Inflammatory macrophage treated with lipopolysaccharide for 4 hours (primary cell): ENCODE results near the gene SP6.

Source experiments
- DNase-seq: peaks from one replicate; pipeline ENCODE4 v3.0.0-alpha.2; 2020

Gene SP6

DNA sequence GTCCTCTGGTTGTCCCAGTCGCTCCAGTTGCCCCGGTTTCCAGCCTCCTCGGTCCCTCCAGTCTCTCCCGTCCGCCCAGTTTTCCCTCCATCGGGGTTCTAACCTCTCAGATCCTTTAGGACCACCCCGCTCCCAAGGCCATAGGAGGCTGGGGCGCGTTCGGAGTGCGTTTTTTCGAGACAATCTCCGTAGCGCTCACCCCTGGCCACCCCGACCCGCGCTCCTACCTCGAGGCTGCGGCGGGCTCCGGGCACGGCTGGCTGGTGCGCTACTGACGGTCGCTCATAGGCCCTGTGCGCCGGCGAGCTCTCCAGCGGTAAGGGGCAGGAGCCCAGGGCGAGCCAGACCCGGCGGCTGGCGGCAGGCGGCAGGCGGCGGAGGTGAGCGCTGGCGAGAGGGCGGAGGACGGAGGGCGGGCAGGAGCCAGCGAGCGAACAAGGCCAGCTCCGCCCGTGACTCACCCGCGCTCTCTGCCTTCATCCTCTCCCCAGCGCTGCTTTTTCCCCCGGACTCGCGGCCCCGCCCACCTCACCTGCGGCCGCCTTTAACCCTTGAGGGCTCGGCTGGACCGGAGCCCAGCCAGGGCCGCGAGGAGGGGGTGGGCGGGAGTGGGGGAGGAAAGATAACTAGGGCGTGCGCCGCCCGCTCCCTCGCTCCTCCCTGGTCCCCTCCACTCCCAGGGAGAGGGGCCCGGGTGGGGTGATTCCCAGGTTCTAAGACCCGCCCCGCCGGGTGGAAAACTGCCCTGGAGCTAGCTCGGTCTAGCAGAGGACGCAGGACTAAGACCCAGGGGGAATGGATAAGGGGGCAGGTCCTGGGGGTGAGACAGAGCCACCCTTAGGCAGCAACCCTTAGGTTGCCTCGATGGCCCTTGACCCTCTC, at the start of gene SP6:
Gene SP6 (minus strand): TSS at position 472 of the 882 bp plus-strand sequence. CDS start 2,734 bp downstream, outside the sequence.
- no peak for DNase-seq

DNA sequence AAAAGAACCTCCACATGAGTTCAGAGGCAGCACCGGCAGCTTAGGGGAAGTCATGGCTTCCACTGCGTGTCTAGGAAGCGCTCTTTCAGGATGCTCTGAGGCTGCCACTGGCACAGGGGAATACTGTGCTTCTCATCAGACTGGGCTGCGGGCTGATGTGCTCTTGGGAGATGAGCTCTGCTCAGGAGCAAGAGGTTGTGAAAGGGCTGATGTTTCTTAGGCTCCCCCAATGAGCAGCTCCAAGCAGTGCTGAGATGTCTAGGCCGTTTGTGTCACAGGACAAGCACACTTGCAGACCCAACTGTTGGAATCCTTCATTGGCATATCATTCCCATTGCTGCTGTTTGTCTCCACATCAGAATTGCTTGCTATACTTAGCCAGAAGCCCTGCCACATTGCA, 48.7 kb upstream of the SP6 start:
- no peak for DNase-seq

DNA sequence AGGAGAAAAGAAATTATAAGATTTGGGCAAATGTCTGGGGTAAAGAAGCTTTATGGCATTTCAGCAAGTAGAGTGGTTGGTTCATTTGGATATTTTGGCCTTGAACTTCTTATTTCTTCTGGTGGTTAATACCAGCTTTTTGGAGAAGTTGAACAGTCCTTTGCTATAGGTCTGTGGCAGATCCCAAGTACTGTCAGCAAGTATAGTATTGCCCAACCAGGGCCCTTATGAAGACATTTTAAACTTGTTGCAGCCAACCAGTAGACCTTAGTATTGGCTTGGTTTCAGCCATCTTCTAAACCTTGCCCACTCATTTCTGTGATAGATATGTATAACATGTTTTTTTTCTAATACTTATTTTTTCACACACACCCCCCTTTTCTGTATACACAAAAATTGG, 47.3 kb upstream of the SP6 start:
- DNase-seq = peak; percentile 77

DNA sequence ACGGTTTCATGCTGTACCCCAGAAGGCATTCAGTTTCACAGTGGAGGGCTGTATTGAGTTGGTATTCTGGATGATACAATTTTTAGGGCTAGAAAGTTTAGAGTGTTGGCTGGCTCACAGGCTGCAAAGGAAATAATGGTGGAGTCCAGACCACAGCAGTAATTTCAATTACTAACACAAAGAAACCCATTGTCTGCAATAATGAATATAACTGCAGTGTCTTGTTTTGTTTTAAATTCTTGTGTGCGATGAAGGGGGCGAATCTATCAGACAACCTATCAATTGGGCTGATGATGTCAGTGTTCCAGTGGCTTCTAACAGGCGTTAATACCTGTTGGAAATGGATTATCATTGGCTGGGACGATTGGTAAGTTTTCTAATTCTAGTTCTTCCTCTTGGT, 46.6 kb upstream of the SP6 start:
- no peak for DNase-seq

DNA sequence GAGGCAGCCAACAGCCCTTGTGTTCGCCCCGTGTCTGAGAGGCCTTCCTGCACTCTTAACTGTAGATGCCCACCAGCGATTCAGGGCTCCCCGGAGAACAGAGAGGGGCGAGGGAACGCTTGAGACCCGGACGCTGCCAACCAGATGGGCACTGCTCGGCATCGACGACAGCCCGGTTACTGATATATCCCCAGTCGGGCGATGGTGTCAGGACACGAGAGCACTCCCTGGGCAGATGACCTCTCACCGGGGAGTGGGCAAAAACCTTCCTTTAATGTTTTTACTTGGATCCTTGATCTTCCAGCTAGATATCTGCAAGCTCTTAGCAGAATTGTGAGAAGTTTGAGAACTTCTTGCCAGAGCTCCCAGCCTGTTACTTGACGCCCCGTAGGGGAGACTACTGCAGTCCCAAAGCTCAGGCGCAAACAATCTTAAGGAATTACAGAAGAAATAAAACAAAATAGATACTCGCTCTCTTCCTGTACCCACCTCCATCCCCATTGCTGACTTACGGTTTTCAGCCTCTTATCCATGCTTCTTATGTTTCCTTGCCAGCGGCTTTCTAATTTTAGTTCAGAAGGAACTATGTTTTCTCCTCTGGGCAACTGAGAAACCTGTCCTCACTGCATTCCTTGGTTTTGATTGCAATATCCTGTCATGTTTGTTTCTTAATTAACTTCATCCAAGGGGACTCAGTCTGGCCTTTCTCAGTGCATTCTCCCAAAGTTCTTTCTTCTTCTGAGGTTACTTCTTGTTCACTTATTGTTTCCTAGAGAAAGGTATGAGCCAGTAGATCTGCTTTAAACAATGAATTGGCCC, 45.9 kb upstream of the SP6 start:
- no peak for DNase-seq

DNA sequence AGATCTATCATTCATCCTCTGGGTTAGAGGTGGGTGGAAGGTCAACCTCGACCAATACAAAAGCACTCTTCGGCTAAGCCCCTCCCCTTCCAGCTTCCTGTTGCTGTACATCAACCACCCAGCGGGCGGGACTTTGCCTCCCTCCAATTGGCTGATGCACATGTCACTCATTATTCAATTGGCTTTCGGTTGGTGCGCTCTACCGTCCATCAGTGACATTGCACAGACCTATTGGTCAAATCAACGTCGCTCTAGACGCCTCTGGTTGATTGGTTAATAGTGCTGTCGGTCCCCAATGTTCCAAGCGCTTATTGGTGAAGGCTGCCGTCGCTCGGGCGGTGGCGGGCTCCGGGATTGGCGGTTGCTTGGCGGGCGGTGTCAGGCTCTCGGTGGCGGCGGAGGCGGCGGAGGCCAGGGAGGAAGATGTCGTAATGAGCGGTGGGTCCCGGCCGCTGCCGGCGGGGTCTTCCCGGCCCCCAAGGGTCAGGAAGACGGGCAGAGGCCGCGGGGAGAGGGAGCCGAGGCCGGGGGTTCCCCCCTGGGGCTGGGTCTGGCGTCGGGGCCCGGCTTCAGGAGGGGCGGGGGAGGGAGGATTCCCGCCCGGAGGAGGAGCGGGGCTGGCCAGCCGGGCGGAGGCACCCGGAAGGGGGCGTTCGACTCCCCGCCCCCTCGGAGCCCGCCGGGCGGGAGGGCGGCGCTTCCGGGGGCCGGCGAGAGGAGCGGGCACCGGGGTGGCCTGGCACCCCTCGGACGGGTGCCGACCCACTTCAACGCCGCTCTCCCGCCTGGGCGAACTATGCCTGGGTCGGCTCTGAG, 45.1 kb upstream of the SP6 start, which contains the start of gene SP2:
Gene SP2 (plus strand): TSS at position 381 of the 816 bp plus-strand sequence. CDS start 51 bp downstream, at position 432.
- DNase-seq = peak; percentile 100

DNA sequence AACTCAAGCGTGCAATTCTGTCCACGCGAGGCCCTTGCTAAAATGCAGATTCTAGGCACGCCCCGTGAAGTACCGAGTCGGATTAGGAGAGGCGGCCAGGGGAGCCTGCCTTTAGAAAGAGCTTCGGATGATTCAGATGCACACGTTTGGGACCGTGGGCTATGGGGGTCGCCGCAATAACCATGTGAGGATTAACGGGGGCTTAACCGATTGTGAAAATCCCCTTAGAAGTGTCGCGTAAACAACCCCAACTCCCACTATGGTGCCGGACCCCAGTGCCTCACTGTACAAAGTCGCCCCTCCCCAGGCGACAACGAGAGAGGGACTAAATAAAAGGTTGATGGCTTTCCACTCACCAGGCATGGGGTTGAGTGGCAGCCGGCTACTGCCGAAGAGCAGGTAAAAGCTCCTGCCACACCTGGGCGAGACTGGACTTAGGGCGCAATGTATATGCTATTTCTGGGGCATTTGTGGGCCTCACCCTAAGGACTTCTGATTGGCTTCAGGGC, 44.4 kb upstream of the SP6 start:
- peak; percentile 45 for DNase-seq

DNA sequence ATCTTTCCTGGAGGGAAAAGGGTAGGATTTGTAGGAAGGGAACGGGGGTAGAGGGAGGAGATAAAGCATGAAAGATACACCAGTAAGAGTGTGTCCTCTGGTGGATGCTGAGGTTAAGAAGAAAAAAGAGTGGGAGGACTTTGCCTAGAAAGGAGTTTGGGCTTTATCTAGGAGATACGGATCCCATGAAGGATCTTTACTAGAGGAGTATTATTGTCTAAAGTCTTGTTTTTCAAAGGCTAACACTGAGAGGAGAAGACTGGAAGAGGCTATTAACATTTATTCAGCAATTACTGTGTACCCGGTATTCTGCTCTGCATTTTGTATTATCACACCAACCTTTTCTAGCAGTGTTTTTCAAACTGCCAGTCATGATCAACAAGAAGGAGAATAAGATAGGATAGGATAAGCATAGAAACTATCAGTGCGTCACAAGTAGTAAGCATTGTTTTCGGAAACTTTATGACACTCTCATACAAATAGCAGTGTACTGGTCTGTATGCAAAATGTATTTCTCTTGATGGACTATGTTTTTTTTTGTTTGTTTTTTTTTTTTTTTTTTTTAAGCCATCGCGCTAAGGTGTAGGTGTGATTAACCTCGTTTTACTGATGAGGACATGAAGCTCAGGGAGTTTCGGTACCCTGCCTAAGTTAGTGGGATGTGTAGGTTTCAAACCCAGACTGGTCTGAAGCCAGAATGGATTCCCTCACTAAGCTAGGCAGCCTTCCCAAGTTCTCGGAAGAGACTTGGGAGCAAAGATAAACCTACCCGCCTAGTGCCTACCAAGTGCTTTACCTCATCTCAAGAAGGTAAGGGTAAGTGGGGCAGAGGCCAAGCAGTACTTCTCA, 43.8 kb upstream of the SP6 start:
- no peak for DNase-seq

DNA sequence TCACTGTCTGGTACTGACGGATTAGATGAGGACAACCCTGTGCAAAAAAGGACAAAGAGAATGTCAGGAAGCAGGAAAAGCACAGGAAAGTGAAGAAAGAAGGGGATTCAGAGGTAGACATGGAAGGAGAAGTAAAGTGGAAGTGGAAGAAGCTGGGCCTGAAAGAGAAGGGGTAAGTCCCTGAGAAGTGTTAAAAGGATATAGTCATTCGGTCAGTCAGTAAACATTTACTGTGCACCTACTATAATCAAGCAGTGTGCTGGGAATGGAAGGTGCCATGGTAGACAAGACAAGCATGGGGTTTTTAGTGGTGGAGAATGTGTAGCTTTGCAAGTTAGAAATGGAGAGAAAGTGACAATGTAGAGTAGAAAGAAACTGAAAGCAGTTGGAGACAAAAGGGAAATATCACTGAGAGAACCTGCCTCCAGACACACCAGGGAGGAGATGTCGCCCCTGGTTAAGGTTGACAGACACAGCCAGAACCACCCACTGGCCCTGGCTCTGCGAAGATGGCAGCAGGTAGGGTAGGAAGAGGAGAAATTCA, 40.7 kb upstream of the SP6 start:
- no peak for DNase-seq

DNA sequence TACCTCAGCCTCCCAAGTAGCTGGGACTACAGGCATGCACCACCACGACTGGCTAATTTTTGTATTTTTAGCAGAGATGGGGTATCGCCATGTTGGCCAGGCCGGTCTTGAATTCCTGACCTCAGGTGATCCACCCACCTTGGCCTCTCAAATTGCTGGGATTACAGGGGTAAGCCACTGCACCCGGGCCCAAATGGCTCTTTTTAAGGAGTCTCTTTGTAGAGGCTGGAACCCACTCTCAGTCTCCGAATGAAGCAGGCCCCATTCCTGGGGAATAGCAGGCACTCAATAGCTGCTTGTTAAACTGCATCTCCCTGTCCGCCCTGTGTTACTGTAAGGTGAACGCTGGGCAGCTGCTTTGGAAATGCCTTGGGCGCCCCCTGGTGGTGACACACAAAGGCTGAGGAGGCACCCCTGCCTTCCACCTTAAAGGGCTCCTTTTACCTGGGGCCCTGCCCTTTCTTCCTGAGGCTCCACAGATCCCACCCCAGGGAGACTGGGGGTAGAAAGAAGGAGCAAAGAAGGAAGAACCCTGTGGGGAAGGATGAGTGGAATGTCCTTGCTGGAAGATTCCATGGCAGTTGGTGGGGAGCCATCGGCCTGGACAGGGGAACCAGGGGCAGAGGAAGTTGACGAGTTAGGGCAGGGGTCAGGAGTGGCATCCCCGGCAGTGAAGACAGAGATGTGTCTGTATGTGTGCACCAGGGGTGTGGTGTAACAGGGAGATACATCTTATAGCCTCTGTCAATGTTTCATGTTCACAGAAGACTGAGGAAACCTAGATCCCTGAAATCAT, 39.0 kb upstream of the SP6 start:
- DNase-seq = peak; percentile 75

DNA sequence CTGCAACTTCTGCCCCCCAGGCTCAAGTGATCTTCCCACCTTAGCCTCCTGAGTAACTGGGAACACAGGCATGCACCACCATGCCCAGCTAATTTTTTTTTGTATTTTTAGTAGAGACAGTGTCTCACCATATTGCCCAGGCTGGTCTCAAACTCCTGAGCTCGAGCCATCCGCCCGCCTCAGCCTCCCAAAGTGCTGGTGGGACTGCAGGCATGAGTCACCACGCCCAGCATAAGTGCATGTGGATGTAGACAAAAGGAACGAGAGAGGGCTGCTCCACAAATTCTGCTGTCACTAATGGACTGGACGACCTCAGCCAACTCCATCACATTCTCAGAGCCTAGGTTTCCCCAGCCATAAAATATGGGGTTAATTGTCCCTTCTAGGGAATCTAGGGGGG, 37.3 kb upstream of the SP6 start:
- no peak for DNase-seq

DNA sequence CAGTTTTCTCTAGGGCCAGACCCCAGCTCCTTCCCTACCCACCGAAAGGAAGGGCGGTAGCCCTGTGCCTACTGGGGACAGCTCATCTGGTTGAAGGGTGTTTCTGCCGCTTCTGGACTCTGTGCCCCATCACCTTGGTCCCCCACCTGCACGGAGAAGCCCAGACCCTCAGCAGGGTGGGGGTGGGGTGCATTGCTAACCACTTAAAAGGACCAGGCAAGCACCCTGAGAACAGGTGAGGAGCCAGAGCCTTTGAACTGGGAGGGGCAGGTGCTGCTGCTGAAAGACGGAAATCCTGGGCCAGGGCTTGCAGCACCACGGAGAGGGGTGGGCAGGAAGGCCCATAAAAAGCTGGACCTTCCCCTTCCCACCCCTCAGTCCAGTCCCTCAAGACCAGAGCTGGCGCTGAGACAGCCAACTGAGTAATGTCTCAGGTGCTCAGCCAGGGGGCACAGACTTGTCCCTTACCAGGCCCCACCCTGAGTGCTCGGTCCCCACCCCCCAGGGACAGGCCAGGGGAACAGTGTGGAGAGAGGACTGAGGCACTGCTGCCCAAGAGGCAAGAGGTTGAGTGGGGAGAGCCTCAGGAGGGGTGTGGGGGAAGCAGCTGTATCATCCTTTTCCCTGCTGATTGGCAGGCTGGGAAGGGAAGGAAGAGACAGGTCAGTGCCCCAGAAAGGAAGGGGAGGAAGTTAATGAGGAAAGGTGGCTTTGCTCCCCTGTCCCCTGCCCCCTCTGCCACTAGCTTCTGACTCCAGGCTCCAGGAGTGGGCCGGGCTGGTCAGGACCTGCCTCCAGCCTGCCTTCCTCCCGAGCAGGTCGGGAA, 34.2 kb upstream of the SP6 start:
- no peak for DNase-seq

DNA sequence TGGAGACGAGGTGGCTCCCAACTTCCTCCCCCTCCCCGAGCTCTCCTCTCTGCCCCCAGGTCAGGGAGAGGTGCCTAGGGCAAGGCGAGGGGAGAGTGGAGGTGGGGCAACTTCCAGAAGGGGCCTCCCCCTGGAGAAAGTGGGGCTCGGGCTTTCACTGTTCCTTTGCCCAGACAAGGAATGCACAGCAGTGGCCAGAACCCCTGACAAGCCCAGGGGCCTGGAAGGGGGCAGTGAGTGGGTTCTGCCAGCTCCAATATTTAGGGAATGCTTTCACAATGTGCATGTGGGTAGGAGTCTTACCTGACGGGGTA, 33.4 kb upstream of the SP6 start:
- no peak for DNase-seq

DNA sequence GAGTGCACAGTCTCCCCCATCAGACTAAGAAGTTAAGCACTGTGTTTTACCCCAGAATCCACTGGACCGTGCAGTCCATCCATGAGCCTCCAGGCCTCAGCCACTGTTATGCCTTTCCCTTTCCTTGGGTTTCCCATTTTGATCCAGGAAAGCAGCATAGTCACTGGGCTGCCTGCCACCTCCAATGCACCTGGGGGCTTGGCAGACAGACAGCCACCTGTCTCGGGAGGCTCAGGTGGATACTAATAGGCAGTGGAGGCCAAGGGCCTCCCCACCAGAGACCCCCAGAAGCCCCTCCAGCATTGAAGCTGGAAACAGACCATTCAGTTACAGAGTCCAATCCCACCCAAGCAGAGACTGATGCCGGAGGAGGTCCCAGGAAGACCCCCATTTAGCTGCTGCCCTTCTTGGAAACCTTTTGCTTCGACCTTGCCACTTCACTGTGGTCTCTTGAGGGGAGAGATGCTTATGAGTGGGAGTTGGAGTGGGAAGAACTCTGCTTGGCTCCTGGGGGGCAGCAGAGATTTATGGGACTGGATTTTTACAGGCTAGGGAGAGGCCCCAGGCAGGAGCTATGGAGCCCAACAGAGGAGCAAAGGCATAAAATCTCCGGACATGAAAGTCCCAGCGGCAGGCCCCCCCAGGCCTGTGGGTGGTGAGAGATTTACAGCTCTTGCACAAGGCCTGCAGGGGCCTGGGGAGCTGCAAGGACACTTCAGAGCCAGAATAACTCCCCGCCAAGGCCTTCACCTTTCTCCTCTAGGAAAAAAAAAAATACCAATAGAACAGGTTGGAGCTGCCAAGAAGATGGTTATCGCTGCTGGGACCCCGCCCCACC, 32.8 kb upstream of the SP6 start:
- DNase-seq = no peak

DNA sequence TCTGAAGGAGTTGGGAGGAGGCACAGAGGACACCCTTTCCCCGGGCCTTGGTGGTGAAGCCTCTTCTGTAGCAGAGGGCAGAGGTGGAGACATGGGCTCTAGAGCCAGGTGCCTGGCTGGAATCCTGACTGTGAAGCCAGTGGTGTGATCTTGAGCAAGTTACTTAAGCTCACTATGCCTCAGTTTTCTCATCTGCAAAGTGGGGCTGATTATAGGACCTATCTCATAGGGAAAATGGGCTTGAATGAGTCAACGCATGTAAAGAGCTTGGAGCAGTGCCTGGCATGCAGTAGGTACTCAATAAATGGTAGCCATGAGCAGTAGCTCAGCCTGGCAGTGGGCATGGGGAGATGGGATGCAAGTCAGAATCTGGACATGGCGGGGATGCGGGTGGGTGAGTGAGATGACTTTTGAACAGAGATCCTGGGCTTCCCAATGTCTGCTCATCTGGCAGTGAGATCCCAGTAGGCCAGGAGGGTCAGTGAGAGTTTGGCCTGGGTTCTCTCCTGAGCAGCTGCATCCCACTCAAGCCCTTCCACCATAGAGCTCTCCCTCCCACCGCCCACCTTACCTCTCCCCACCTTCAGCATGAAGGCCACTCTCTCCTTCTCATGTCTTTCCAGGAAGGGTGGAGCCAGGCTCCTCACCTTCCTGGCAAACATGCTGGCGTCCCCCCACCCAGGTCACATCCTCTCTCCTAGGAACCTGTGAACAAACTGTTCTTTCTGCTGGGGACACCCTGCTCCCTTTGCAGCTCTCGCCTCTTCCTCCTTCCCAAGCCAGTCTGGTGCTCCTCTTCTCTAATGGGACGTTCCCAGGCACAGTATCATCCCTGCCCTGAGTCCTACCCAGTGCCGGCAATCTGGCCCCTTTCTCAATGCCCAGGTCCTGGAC, 32.0 kb upstream of the SP6 start:
- DNase-seq = no peak

DNA sequence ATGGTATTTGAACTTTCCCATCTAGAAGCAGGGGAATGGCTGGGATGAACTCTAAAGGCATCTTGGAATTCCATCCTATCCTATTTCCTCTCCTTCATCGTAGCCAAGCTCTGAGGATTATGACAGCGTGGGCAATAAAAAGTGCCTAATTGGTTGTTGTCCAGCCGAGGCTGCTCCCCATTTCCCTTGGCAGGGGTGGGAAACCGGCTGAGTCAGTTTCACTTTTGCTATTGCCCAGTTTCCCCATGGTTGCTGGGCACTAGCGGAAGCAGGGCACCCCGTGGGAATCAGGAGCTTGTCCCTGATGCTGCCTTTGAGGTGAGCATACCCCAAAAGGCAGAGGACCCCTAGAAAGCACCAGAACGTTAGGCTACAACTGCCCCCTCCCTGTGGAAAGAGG, 31.3 kb upstream of the SP6 start:
- peak; percentile 79 for DNase-seq

DNA sequence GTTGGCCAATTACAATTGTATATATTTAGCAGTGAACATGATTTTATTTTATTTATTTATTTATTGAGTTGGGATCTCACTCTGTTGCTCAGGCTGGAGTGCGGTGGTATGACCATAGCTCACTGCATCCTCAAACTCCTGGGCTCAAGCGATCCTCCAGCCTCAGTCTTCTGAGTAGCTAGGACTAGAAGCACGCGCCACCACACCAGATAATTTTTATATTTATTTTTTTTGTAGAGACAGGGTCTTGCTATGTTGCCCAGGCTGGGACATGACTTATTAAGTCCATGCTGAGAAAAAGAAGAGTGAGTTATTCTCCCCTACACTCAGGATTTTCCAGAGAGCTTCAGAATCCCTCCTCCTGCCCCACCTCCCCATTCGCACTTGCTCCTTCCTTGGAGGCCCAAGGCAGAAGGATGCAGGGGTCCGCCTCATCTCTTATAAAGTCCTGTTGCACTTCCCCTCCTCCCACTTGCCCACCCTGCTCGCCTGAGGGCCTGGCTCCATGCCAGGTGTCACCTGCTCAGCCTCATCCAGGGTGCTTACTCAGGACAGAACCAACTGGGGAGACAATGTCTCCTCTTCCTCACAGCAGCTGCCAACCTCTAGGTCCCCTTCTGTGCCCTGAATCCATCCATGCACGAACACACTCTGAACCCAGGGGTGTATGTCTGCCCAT, 29.0 kb upstream of the SP6 start:
- DNase-seq = no peak
